SJSA1 (cell line): ENCODE data around the gene RNLS. TPM values are rescaled to one million over a fixed set of nuclear protein-coding genes. Genes with fewer than 3 reads are reported as not detected.

Experiments used
- DNase-seq, 2 experiments: peaks; one replicate each; pipeline ENCODE4 v3.0.0-alpha.2; 2015 to 2020; ENCODE audit warnings: low spot score in 2 of 2, low read depth in 1 of 2
- H3K27ac ChIP-seq: fragments of 250-450 bp; sonication (Bioruptor Pico); 2 replicates; pipeline ENCODE4 v1.5.1; 2020; ENCODE audit warnings: mild to moderate bottlenecking, moderate library complexity
- H3K27me3 ChIP-seq: fragments of 250-450 bp; sonication (Bioruptor Pico); replicated peaks from 2 replicates; pipeline ENCODE4 v1.5.1; 2020; ENCODE audit warnings: mild to moderate bottlenecking, moderate library complexity
- H3K36me3 ChIP-seq: fragments of 250-450 bp; sonication (Bioruptor Pico); 2 replicates; pipeline ENCODE4 v1.5.1; 2020; ENCODE audit warnings: mild to moderate bottlenecking
- H3K4me1 ChIP-seq: fragments of 250-450 bp; sonication (Bioruptor Pico); replicated peaks from 2 replicates; pipeline ENCODE4 v1.6.1; 2021; ENCODE audit warnings: mild to moderate bottlenecking
- H3K4me3 ChIP-seq: fragments of 250-450 bp; sonication (Bioruptor Pico); 2 replicates; pipeline ENCODE4 v1.5.1; 2020; ENCODE audit warnings: mild to moderate bottlenecking
- H3K9me3 ChIP-seq: fragments of 250-450 bp; sonication (Bioruptor Pico); replicated peaks from 2 replicates; pipeline ENCODE4 v1.5.1; 2020; ENCODE audit warnings: mild to moderate bottlenecking
- total RNA-seq: library from RNA; depleted of rRNA; stranded (reverse); fragments of >200 nt; shearing (Covaris generic); gene quantifications from 2 replicates; pipeline ENCODE4 v1.2.3, GENCODE V29; 2014

The RNLS gene
- total RNA-seq, 1 experiment from 2014 or later = not detected

GRCh38 chr10:88243836-88244730 lies 339.0 kb downstream of the RNLS start:
- Histone ChIP-seq H3K27ac (no peak overlapping the region), H3K4me3 (no peak overlapping the region), H3K9me3 (no peaks in the 10 kb centered on the region), H3K36me3 (no peaks in the 10 kb centered on the region), H3K4me1 (no peaks in the 10 kb centered on the region), H3K27me3 (no peaks in the 10 kb centered on the region)
- no peak for DNase-seq

GRCh38 chr10:88243202-88243744 lies 339.8 kb downstream of the RNLS start:
- Histone ChIP-seq H3K4me1 (no peaks in the 10 kb centered on the region), H3K9me3 (no peaks in the 10 kb centered on the region), H3K27ac (no peak overlapping the region), H3K4me3 (no peak overlapping the region), H3K27me3 (no peaks in the 10 kb centered on the region), H3K36me3 (no peaks in the 10 kb centered on the region)
- no peak for DNase-seq

- no peak overlapping the region for H3K4me3 ChIP-seq
- H3K27me3 ChIP-seq = no peaks in the 10 kb centered on the region
- no peak for DNase-seq
- no peaks in the 10 kb centered on the region for H3K4me1 ChIP-seq
- H3K36me3 ChIP-seq = no peaks in the 10 kb centered on the region
- no peak overlapping the region for H3K27ac ChIP-seq
- H3K9me3 ChIP-seq = no peaks in the 10 kb centered on the region
Observed at GRCh38 chr10:88241501-88241900, 341.6 kb downstream of the RNLS start.

GRCh38 chr10:88239212-88239611 lies 343.9 kb downstream of the RNLS start:
- H3K27ac ChIP-seq = no peak overlapping the region
- no peaks in the 10 kb centered on the region for H3K9me3 ChIP-seq
- no peaks in the 10 kb centered on the region for H3K4me1 ChIP-seq
- H3K36me3 ChIP-seq = no peaks in the 10 kb centered on the region
- no peaks in the 10 kb centered on the region for H3K27me3 ChIP-seq
- no peak overlapping the region for H3K4me3 ChIP-seq
- DNase-seq = no peak

GRCh38 chr10:88238615-88238914 lies 344.6 kb downstream of the RNLS start:
- Histone ChIP-seq H3K36me3 (no peaks in the 10 kb centered on the region), H3K9me3 (no peaks in the 10 kb centered on the region), H3K27me3 (no peaks in the 10 kb centered on the region), H3K4me1 (no peaks in the 10 kb centered on the region), H3K27ac (no peak overlapping the region), H3K4me3 (no peak overlapping the region)
- DNase-seq = no peak

GRCh38 chr10:88237896-88238614 lies 345.1 kb downstream of the RNLS start:
- Histone ChIP-seq H3K4me1 (no peaks in the 10 kb centered on the region), H3K27me3 (no peaks in the 10 kb centered on the region), H3K27ac (no peak overlapping the region), H3K9me3 (no peaks in the 10 kb centered on the region), H3K4me3 (no peak overlapping the region), H3K36me3 (no peaks in the 10 kb centered on the region)
- no peak for DNase-seq

GRCh38 chr10:88236121-88236743 lies 346.9 kb downstream of the RNLS start:
- no peaks in the 10 kb centered on the region for H3K36me3 ChIP-seq
- no peaks in the 10 kb centered on the region for H3K27me3 ChIP-seq
- no peak overlapping the region for H3K27ac ChIP-seq
- H3K4me3 ChIP-seq = no peak overlapping the region
- no peaks in the 10 kb centered on the region for H3K4me1 ChIP-seq
- no peak for DNase-seq
- H3K9me3 ChIP-seq = no peaks in the 10 kb centered on the region

- no peaks in the 10 kb centered on the region for H3K27me3 ChIP-seq
- no peak overlapping the region for H3K4me3 ChIP-seq
- no peak for DNase-seq
- H3K9me3 ChIP-seq = no peaks in the 10 kb centered on the region
- no peaks in the 10 kb centered on the region for H3K36me3 ChIP-seq
- H3K4me1 ChIP-seq = no peaks in the 10 kb centered on the region
- H3K27ac ChIP-seq = no peak overlapping the region
Observed at GRCh38 chr10:88234297-88234696, 348.8 kb downstream of the RNLS start.

- H3K4me3 ChIP-seq = no peak overlapping the region
- no peaks in the 10 kb centered on the region for H3K4me1 ChIP-seq
- H3K9me3 ChIP-seq = no peaks in the 10 kb centered on the region
- no peak for DNase-seq
- H3K27ac ChIP-seq = no peak overlapping the region
- H3K27me3 ChIP-seq = no peaks in the 10 kb centered on the region
- no peaks in the 10 kb centered on the region for H3K36me3 ChIP-seq
Observed at GRCh38 chr10:88233870-88234269, 349.2 kb downstream of the RNLS start.

GRCh38 chr10:88232983-88233543 lies 350.1 kb downstream of the RNLS start:
- Histone ChIP-seq H3K4me3 (no peak overlapping the region), H3K4me1 (no peaks in the 10 kb centered on the region), H3K9me3 (no peaks in the 10 kb centered on the region), H3K36me3 (no peaks in the 10 kb centered on the region), H3K27ac (no peak overlapping the region), H3K27me3 (no peaks in the 10 kb centered on the region)
- no peak for DNase-seq

GRCh38 chr10:88232029-88232895 lies 350.9 kb downstream of the RNLS start:
- DNase-seq = no peak
- H3K9me3 ChIP-seq = no peaks in the 10 kb centered on the region

GRCh38 chr10:88230251-88230650 lies 352.9 kb downstream of the RNLS start:
- DNase-seq = no peak

More at GRCh38 chr10:88232029-88232895, 350.9 kb downstream of the RNLS start:
- Histone ChIP-seq H3K4me1 (no peaks in the 10 kb centered on the region), H3K4me3 (no peak overlapping the region), H3K27ac (no peak overlapping the region), H3K36me3 (no peaks in the 10 kb centered on the region), H3K27me3 (no peaks in the 10 kb centered on the region)

GRCh38 chr10:88228130-88228529 lies 355.0 kb downstream of the RNLS start:
- Histone ChIP-seq H3K9me3 (no peaks in the 10 kb centered on the region), H3K27ac (no peak overlapping the region)

More at GRCh38 chr10:88230251-88230650, 352.9 kb downstream of the RNLS start:
- no peaks in the 10 kb centered on the region for H3K36me3 ChIP-seq
- no peaks in the 10 kb centered on the region for H3K9me3 ChIP-seq
- no peak overlapping the region for H3K4me3 ChIP-seq
- H3K27me3 ChIP-seq = no peaks in the 10 kb centered on the region
- H3K4me1 ChIP-seq = no peaks in the 10 kb centered on the region
- no peak overlapping the region for H3K27ac ChIP-seq

More at GRCh38 chr10:88228130-88228529, 355.0 kb downstream of the RNLS start:
- Histone ChIP-seq H3K36me3 (no peaks in the 10 kb centered on the region), H3K4me1 (no peaks in the 10 kb centered on the region), H3K27me3 (no peaks in the 10 kb centered on the region), H3K4me3 (no peak overlapping the region)
- DNase-seq = no peak
